ENCODE data around the gene CER1. TPM values are rescaled to one million over a fixed set of nuclear protein-coding genes. Genes with fewer than 3 reads are reported as not detected.

CER1 gene
- total and polyA plus RNA-seq, 2 of the 4 experiments (the other 2 are of a cell fraction), result not detected

- Histone ChIP-seq H4K8ac (ENCODE audit: low read depth in 2 of 2, low read length in 2 of 2) (no peak overlapping the region), H3K27ac (ENCODE audit: insufficient read depth, low read length) (no peak overlapping the region), H3K9me3 (ENCODE audit: control insufficient read depth, insufficient read depth, low read length) (no peaks in the 10 kb centered on the region), H2AK9ac (replicated peaks; ENCODE audit: low read depth, low read length, poor library complexity) (no peak overlapping the region), H2BK5ac (ENCODE audit: low read depth, low read length, poor library complexity, severe bottlenecking) (no peak overlapping the region), H3K9me1 (ENCODE audit: insufficient read depth, low read length) (no peaks in the 10 kb centered on the region), H4K5ac (ENCODE audit: low read depth, low read length) (no peak overlapping the region), H3K79me1 (ENCODE audit: low read depth in 1 of 2, low read length in 2 of 2) (no peaks in the 10 kb centered on the region), H2BK120ac (ENCODE audit: low read depth, low read length) (no peak overlapping the region), H3K4me1 (ENCODE audit: control insufficient read depth, insufficient read depth, low read length) (no peaks in the 10 kb centered on the region), H2BK15ac (ENCODE audit: low read depth, low read length) (no peak overlapping the region), H3K36me3 (ENCODE audit: control insufficient read depth, insufficient read depth, low read length) (no peaks in the 10 kb centered on the region), H3K4me2 (ENCODE audit: low read depth, low read length) (no peak overlapping the region), H3K14ac (replicated peaks; ENCODE audit: low read depth, low read length) (no peak overlapping the region), H4K91ac (ENCODE audit: insufficient read depth, low read depth, low read length) (no peak overlapping the region), H3K4ac (ENCODE audit: low read depth, low read length) (no peak overlapping the region), H3K27me3 (ENCODE audit: control insufficient read depth, insufficient read depth, low read length) (no peaks in the 10 kb centered on the region; the same call in 1 of the 2 replicates), H2AFZ (replicated peaks; ENCODE audit: low read length, poor library complexity) (no peak overlapping the region), H2BK20ac (ENCODE audit: low read depth, low read length) (no peak overlapping the region), H3K56ac (ENCODE audit: extremely low read depth, insufficient read depth, low read length) (no peak overlapping the region), H3K9ac (ENCODE audit: low read depth, low read length) (no peak overlapping the region), H3K4me3 (ENCODE audit: insufficient read depth, low read depth, low read length) (no peak overlapping the region), H3K23ac (ENCODE audit: low read depth, low read length) (no peak overlapping the region), H3K18ac (ENCODE audit: low read depth, low read length) (no peak overlapping the region), H2AK5ac (ENCODE audit: low read depth, low read length) (no peak overlapping the region), H4K20me1 (ENCODE audit: insufficient read depth, low read length) (no peaks in the 10 kb centered on the region)
- CTCF ChIA-PET, result no interaction called here
- dilution Hi-C loops (cut with HindIII; ENCODE audit: low sequenced_read_pairs, unreplicated experiment), result no loop called here
- POLR2A ChIA-PET (ENCODE audit: unreplicated experiment), result no interaction called here
- ATAC-seq (ENCODE audit: low read depth) (no peak), DNase-seq (no peak)
- BruUV-seq (replicated peaks), result no TSS peak
- in situ Hi-C loops (cut with MboI; ENCODE audit: low sequenced_read_pairs), result no loop called here
- WGBS, 2 experiments (ENCODE audit: extremely low coverage in 2 of 2, insufficient read length in 1 of 2), result 100% methylated on average over 2 of the region's 5 CpGs; no CpG with 5 or more reads in 1 of the 2 experiments
- intact Hi-C loops (cut with micrococcal nuclease), result no loop called here
- no peak for TF ChIP-seq MXI1 (IDR thresholded peaks at IDR 0.05; ENCODE audit: borderline replicate concordance, low read depth, low read length)
- TF ChIP-seq POLR2A (IDR thresholded peaks at IDR 0.05; ENCODE audit: low read depth, low read length), result no peak
- no peak for TF ChIP-seq ELK1 (IDR thresholded peaks at IDR 0.05; ENCODE audit: borderline replicate concordance, low read depth, low read length)
These were observed 15.9 kb downstream of the CER1 start for GRCh38 chr9:14706530-14707140.

All from IMR-90 (cell line).